NB4 (cell line): ENCODE results near the gene MTERF1.

Experiments used
- DNase-seq: peaks from one replicate; pipeline ENCODE4 v3.0.0; 2010; ENCODE audit warnings: low read depth
- H3K4me3 ChIP-seq: one replicate; pipeline ENCODE4 v1.5.1; 2011; ENCODE audit warnings: mild to moderate bottlenecking, low read depth, low read length, moderate library complexity
- MAX ChIP-seq: IDR thresholded peaks from 2 replicates; pipeline ENCODE4 v1.6.1; 2011; ENCODE audit warnings: low read depth, low read length
- MYC ChIP-seq: IDR thresholded peaks from 2 replicates; pipeline ENCODE4 v1.6.1; 2011; ENCODE audit warnings: low read depth, low read length
- POLR2A ChIP-seq: IDR thresholded peaks from 2 replicates; pipeline ENCODE4 v1.6.1; 2011; ENCODE audit warnings: mild to moderate bottlenecking; ENCODE audit not compliant: insufficient read length; ENCODE audit errors: extremely low read depth
- TF ChIP-seq, protein P1 (sequence below): IDR thresholded peaks from one replicate; pipeline ENCODE4 v1.5.1; 2012; ENCODE audit warnings: low read depth, low read length

Gene MTERF1

GRCh38 chr7:91852263-91852741, 28.2 kb downstream of the MTERF1 start:
- peak; percentile 79 for DNase-seq
- no peak overlapping the region for H3K4me3 ChIP-seq
- no peak for TF ChIP-seq MAX
- TF ChIP-seq, protein P1, sequence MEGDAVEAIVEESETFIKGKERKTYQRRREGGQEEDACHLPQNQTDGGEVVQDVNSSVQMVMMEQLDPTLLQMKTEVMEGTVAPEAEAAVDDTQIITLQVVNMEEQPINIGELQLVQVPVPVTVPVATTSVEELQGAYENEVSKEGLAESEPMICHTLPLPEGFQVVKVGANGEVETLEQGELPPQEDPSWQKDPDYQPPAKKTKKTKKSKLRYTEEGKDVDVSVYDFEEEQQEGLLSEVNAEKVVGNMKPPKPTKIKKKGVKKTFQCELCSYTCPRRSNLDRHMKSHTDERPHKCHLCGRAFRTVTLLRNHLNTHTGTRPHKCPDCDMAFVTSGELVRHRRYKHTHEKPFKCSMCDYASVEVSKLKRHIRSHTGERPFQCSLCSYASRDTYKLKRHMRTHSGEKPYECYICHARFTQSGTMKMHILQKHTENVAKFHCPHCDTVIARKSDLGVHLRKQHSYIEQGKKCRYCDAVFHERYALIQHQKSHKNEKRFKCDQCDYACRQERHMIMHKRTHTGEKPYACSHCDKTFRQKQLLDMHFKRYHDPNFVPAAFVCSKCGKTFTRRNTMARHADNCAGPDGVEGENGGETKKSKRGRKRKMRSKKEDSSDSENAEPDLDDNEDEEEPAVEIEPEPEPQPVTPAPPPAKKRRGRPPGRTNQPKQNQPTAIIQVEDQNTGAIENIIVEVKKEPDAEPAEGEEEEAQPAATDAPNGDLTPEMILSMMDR: peak; percentile 33

- no peak for DNase-seq
Measured at GRCh38 chr7:91850455-91850854, 30.0 kb downstream of the MTERF1 start.

DNA sequence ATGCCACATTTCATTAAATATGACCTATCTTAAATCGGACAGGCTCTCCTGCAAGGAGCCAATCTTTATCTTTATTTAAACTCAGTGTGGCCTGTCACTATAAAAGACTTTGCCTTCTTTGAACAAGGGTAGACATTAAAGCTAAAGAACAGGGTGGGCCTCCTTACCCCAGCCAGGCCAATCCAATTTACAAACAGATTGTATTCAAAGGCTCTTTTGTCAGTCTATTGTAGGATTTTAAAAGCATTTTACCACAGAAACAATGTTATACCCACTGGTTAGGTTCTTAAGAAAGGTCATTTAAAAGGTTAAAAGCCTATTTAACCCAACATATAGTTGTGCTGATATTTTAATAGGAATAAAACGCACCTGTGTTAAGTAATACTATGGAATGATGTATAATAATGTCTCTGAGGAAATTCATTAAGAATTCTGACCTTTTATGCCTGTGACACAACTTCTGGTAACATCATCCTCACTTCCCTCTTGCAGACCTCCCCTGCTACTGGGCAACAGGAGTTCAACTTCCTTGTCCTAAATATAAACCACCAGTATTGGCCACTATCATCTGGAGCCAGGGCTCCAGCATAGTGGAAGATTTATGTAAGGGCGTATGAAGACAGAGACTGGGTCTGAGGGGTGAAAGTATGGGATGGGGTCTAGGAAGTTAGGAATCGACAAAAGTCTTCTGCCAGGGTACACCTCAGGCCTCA, 32.5 kb downstream of the MTERF1 start:
- peak; percentile 57 for DNase-seq
- no peak overlapping the region for H3K4me3 ChIP-seq
- TF ChIP-seq POLR2A: no peak
- TF ChIP-seq, protein P1: no peak

More at GRCh38 chr7:91850455-91850854, 30.0 kb downstream of the MTERF1 start:
- TF ChIP-seq MYC: no peak
- no peak for TF ChIP-seq POLR2A
- TF ChIP-seq MAX: no peak
- TF ChIP-seq, protein P1: no peak
- H3K4me3 ChIP-seq: no peak overlapping the region

GRCh38 chr7:91847231-91847630, 33.3 kb downstream of the MTERF1 start:
- no peak overlapping the region for H3K4me3 ChIP-seq
- no peak for DNase-seq
- TF ChIP-seq, protein P1: no peak
- TF ChIP-seq MAX: no peak
- no peak for TF ChIP-seq MYC
- no peak for TF ChIP-seq POLR2A

DNA sequence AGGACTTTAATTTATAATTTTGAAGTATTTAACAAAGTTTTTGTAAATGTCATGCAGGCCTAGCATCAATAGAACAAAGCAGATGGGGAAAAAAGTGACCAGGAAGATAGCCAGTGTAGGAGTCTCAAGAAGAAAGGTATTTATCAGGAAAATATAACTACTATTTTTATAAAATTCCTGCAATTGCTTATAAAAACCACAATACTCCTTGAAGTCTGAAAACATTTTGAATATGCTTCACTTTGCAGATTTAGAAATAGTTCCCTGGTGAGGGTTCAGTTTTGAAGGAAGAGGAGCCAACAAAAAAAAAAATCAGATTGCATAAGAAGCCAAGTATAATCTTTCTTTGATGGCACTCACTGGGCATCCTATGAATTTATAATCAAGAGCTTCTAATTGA, 34.1 kb downstream of the MTERF1 start:
- no peak for TF ChIP-seq MAX
- TF ChIP-seq MYC: no peak
- no peak for TF ChIP-seq POLR2A
- TF ChIP-seq, protein P1: no peak

DNA sequence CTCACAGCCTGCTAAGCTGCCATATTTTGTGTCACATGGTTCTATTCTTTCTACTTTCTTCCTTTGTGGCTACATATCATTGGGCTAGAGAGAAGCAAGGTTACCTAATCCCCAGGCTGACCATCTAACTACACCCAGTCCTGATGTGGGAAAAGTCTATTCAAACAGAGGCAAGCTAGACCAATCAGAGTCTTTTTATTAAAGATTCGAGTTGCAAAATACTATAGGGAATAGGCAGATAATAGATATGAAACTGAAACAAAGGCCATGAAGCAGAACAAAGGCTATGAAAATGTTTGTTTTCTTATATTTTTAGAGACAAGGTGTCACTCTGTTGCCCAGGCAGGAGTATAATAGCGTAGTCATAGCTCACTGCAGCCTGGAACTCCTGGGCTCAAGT, 36.7 kb downstream of the MTERF1 start:
- H3K4me3 ChIP-seq: no peak overlapping the region
- DNase-seq: no peak
- TF ChIP-seq MYC: no peak
- TF ChIP-seq MAX: no peak

More for the DNA sequence above, 34.1 kb downstream of the MTERF1 start:
- H3K4me3 ChIP-seq: no peak overlapping the region
- DNase-seq: no peak
